ENCODE results near the gene TM4SF5.

The TM4SF5 gene

GRCh38 chr17:4747847-4748246 lies 23.8 kb upstream of the TM4SF5 start:
- no peak for DNase-seq (ENCODE audit: low read depth)

GRCh38 chr17:4748686-4749085 lies 23.0 kb upstream of the TM4SF5 start:
- DNase-seq (ENCODE audit: low read depth), result no peak

- DNase-seq (ENCODE audit: low read depth), result no peak
Observed at GRCh38 chr17:4750606-4751005, 21.1 kb upstream of the TM4SF5 start.

- no peak for DNase-seq (ENCODE audit: low read depth)
Observed at GRCh38 chr17:4751932-4752331, 19.8 kb upstream of the TM4SF5 start.

GRCh38 chr17:4753392-4753791 lies 18.3 kb upstream of the TM4SF5 start:
- no peak for DNase-seq (ENCODE audit: low read depth)

GRCh38 chr17:4759776-4760236 lies 11.9 kb upstream of the TM4SF5 start:
- DNase-seq (ENCODE audit: low read depth), result no peak

- DNase-seq (ENCODE audit: low read depth), result no peak
Observed at GRCh38 chr17:4764595-4764994, 7.1 kb upstream of the TM4SF5 start.

- DNase-seq (ENCODE audit: low read depth), result no peak
Observed at GRCh38 chr17:4766201-4766600, 5.5 kb upstream of the TM4SF5 start.

GRCh38 chr17:4766723-4767122 lies 5.0 kb upstream of the TM4SF5 start:
- DNase-seq (ENCODE audit: low read depth), result no peak

GRCh38 chr17:4768298-4768697 lies 3.4 kb upstream of the TM4SF5 start:
- DNase-seq (ENCODE audit: low read depth), result no peak

- no peak for DNase-seq (ENCODE audit: low read depth)
Observed at GRCh38 chr17:4769628-4770027, 2.1 kb upstream of the TM4SF5 start.

GRCh38 chr17:4772235-4772613 lies 538 bp downstream of the TM4SF5 start:
- no peak for DNase-seq (ENCODE audit: low read depth)

GRCh38 chr17:4777969-4778760 lies 6.5 kb downstream of the TM4SF5 start:
- DNase-seq (ENCODE audit: low read depth), result no peak

- no peak for DNase-seq (ENCODE audit: low read depth)
Observed at GRCh38 chr17:4780325-4780955, 8.8 kb downstream of the TM4SF5 start.

GRCh38 chr17:4782652-4783051 lies 11.0 kb downstream of the TM4SF5 start:
- no peak for DNase-seq (ENCODE audit: low read depth)

GRCh38 chr17:4785311-4786105 lies 13.8 kb downstream of the TM4SF5 start:
- DNase-seq (ENCODE audit: low read depth), result no peak

GRCh38 chr17:4786106-4786511 lies 14.4 kb downstream of the TM4SF5 start, which contains the start of gene VMO1:
Gene VMO1, minus strand, starts transcription at chr17:4786364. Its CDS starts 12 bp downstream, at chr17:4786352.
- DNase-seq (ENCODE audit: low read depth), result no peak

- no peak for DNase-seq (ENCODE audit: low read depth)
Observed at GRCh38 chr17:4786516-4786915, 14.8 kb downstream of the TM4SF5 start.

- DNase-seq (ENCODE audit: low read depth), result no peak
Observed at GRCh38 chr17:4788159-4788806, 16.6 kb downstream of the TM4SF5 start.

GRCh38 chr17:4788807-4789700 lies 17.4 kb downstream of the TM4SF5 start, which contains the start of gene GLTPD2:
Gene GLTPD2, plus strand, starts transcription at chr17:4788964. Its CDS starts 48 bp downstream, at chr17:4789012.
- no peak for DNase-seq (ENCODE audit: low read depth)

GRCh38 chr17:4789701-4789950 lies 17.9 kb downstream of the TM4SF5 start:
- no peak for DNase-seq (ENCODE audit: low read depth)

Data from activated T-cell treated with anti-CD3 and anti-CD28 coated beads for 24 hours (primary cell).